ENCODE data around the gene CETP. TPM values are rescaled to one million over a fixed set of nuclear protein-coding genes. Genes with fewer than 3 reads are reported as not detected.

CETP gene
- total RNA-seq, 4 donors from 2014 or later = 0.19 to 1.2 (median 0.52) TPM; not detected in 1

DNA sequence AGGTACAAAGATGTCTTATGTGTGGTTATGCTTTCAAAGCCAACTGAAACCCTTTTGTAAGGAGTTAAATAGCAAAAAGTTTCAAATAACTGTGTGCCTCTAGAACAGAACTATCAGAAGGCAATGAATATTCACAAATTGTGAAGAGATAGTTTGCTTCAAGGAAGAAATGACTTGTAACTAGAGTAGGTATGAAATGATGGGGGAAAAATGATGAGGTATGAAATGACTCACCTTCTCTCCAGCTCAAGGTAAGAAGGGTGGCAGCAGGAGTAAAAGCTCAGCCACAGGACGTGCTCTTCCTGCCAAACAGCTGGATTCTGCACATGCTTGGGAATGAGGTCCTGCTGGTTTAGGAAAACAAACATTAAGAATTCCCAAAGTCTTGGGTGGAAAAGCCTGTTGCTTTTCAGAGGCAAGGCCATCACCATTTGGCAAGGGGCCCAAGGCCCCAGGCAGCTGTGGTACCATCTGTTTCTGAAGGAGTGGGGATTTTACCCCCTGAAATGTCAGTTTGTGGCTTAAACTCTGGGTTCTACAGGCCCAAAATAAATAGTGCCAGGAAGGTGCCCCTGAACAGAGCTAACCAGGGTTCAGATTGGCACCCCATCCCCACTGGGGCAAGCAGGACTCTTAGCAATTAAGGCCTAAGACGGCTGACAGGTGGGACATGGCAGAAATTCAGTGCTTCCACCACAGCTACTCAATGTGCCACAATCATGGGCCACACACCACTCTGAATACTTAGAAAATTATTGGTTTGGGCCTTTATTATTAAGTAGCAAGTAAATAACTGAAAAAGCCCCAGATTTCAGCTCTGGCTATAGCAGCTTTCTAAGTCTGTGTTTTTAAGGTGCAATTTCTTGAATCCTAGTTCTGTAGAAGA is 16.6 kb upstream of the CETP start:
- WGBS = 53% methylated on average over 2 of the region's 2 CpGs
- intact Hi-C loops (cut with DNase I) = loop anchor here (5.0 kb wide), 1 partner anchor 78 kb away; the partner anchor contains the start of gene SLC12A3
- Histone ChIP-seq H3K36me3 (peaks cover 51 to 88% (median 78%) of the 10 kb centered on the region in 4 donors), H3K4me1 (peaks cover 0 to 10% (median 2%) of the 10 kb centered on the region in 4 donors), H3K27ac (replicated peaks in 1 of 4) (no peak overlapping the region), H3K4me3 (no peak overlapping the region), H3K27me3 (no peaks in the 10 kb centered on the region), H3K9me3 (no peaks in the 10 kb centered on the region)
- TF ChIP-seq POLR2AphosphoS5 (IDR thresholded peaks at IDR 0.05) (peak in 1 of 2 donors; percentile 33), POLR2A (IDR thresholded peaks at IDR 0.05; ENCODE audit: low read depth) (no peak)
- TF ChIP-seq, protein P1, sequence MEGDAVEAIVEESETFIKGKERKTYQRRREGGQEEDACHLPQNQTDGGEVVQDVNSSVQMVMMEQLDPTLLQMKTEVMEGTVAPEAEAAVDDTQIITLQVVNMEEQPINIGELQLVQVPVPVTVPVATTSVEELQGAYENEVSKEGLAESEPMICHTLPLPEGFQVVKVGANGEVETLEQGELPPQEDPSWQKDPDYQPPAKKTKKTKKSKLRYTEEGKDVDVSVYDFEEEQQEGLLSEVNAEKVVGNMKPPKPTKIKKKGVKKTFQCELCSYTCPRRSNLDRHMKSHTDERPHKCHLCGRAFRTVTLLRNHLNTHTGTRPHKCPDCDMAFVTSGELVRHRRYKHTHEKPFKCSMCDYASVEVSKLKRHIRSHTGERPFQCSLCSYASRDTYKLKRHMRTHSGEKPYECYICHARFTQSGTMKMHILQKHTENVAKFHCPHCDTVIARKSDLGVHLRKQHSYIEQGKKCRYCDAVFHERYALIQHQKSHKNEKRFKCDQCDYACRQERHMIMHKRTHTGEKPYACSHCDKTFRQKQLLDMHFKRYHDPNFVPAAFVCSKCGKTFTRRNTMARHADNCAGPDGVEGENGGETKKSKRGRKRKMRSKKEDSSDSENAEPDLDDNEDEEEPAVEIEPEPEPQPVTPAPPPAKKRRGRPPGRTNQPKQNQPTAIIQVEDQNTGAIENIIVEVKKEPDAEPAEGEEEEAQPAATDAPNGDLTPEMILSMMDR (IDR thresholded peaks at IDR 0.05) = no peak
- DNase-seq (ENCODE audit: extremely low spot score) = no peak

- H3K36me3 ChIP-seq = peaks cover 43 to 80% (median 71%) of the 10 kb centered on the region in 4 donors
- TF ChIP-seq, protein P1 (IDR thresholded peaks at IDR 0.05) = no peak
- TF ChIP-seq POLR2A (IDR thresholded peaks at IDR 0.05; ENCODE audit: low read depth) (no peak), POLR2AphosphoS5 (IDR thresholded peaks at IDR 0.05) (no peak), EP300 (IDR thresholded peaks at IDR 0.05) (no peak)
- 86% methylated on average over 12 of the region's 12 CpGs for WGBS
Measured at GRCh38 chr16:56945847-56946527, 15.8 kb upstream of the CETP start.

GRCh38 chr16:56946767-56947603 is 14.8 kb upstream of the CETP start:
- H3K9me3 ChIP-seq = no peaks in the 10 kb centered on the region
- no peak overlapping the region for H3K27ac ChIP-seq (replicated peaks in 1 of 4)
- no peaks in the 10 kb centered on the region for H3K27me3 ChIP-seq
- H3K4me3 ChIP-seq = no peak overlapping the region
- H3K4me1 ChIP-seq = peaks cover 0 to 4% (median 0%) of the 10 kb centered on the region in 4 donors
- H3K36me3 ChIP-seq = peaks cover 36 to 70% (median 61%) of the 10 kb centered on the region in 4 donors
- DNase-seq (ENCODE audit: extremely low spot score) = no peak
- TF ChIP-seq EP300 (IDR thresholded peaks at IDR 0.05) (no peak), POLR2A (IDR thresholded peaks at IDR 0.05; ENCODE audit: low read depth) (no peak), POLR2AphosphoS5 (IDR thresholded peaks at IDR 0.05) (no peak)
- TF ChIP-seq, protein P1 (IDR thresholded peaks at IDR 0.05) = no peak
- intact Hi-C loops (cut with DNase I) = loop anchor here (5.0 kb wide), 1 partner anchor 80 kb away; the partner anchor contains the start of gene SLC12A3
- WGBS = 89% methylated on average over 10 of the region's 10 CpGs

More at GRCh38 chr16:56945847-56946527, 15.8 kb upstream of the CETP start:
- no peak for DNase-seq (ENCODE audit: extremely low spot score)
- Histone ChIP-seq H3K4me1 (peaks cover 0 to 4% (median 1%) of the 10 kb centered on the region in 4 donors), H3K4me3 (no peak overlapping the region), H3K27me3 (no peaks in the 10 kb centered on the region), H3K27ac (replicated peaks in 1 of 4) (peak overlapping the region in 1 of 4 donors; percentile 0), H3K9me3 (no peaks in the 10 kb centered on the region)
- intact Hi-C loops (cut with DNase I) = loop anchor here (5.0 kb wide), 1 partner anchor 79 kb away; the partner anchor contains the start of gene SLC12A3

DNA sequence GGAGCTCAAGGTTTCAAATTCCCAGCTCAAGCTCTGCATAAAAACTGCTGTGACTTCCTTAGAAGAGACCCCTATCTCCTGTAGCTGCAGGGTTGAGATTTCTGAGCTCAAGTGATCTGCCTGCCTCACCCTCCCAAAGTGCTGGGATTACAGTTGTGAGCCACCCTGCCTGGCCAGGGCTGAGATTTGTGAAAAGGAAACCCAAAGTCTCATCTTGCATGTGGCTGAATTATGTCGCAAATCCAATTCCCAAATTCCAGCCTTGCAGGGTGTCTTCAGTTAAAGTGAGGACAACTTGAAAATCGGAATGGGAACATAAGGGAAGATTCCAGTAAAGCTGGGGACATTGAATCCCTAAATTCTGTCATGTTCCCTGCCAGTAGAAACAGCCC is 14.2 kb upstream of the CETP start:
- TF ChIP-seq, protein P1 (IDR thresholded peaks at IDR 0.05) = no peak
- TF ChIP-seq EP300 (IDR thresholded peaks at IDR 0.05) (no peak), POLR2A (IDR thresholded peaks at IDR 0.05; ENCODE audit: low read depth) (no peak)
- H3K4me3 ChIP-seq = no peak overlapping the region
- DNase-seq (ENCODE audit: extremely low spot score) = no peak
- intact Hi-C loops (cut with DNase I) = loop anchor here (5.0 kb wide), 1 partner anchor 80 kb away; the partner anchor contains the start of gene SLC12A3
- WGBS = 84% methylated on average over 2 of the region's 2 CpGs
- peaks cover 30 to 64% (median 54%) of the 10 kb centered on the region in 4 donors for H3K36me3 ChIP-seq
- no peak overlapping the region for H3K27ac ChIP-seq (replicated peaks in 1 of 4)
- H3K27me3 ChIP-seq = no peaks in the 10 kb centered on the region
- H3K4me1 ChIP-seq = peaks cover 0 to 2% (median 0%) of the 10 kb centered on the region in 4 donors
- H3K9me3 ChIP-seq = no peaks in the 10 kb centered on the region
